ENCODE data around the gene ZNF664.

ZNF664 gene

DNA sequence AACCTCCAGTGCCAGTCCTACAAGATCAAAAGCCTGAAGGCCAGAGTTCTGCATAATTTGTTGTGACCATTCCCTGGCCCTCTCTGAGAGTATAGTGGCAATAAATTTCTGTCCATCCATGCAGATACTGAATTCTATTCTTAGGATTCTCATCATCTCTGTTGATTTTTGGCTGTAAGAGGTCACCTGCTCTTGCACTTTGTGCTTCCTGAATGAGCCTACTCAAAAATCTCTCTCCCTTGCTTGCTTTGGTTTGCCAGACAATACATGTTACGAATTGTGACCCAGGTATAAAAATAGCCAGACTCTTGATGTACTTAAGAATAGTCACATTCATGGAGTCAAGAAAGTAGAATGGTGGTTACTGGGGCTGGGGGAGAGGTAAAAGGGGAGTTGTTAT lies 16.7 kb downstream of the ZNF664 start:
- no peak overlapping the region for H3K4me3 ChIP-seq (ENCODE audit: low read depth, low read length)
- no peak for DNase-seq (ENCODE audit: low read depth)
- TF ChIP-seq, protein P1, sequence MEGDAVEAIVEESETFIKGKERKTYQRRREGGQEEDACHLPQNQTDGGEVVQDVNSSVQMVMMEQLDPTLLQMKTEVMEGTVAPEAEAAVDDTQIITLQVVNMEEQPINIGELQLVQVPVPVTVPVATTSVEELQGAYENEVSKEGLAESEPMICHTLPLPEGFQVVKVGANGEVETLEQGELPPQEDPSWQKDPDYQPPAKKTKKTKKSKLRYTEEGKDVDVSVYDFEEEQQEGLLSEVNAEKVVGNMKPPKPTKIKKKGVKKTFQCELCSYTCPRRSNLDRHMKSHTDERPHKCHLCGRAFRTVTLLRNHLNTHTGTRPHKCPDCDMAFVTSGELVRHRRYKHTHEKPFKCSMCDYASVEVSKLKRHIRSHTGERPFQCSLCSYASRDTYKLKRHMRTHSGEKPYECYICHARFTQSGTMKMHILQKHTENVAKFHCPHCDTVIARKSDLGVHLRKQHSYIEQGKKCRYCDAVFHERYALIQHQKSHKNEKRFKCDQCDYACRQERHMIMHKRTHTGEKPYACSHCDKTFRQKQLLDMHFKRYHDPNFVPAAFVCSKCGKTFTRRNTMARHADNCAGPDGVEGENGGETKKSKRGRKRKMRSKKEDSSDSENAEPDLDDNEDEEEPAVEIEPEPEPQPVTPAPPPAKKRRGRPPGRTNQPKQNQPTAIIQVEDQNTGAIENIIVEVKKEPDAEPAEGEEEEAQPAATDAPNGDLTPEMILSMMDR (IDR thresholded peaks at IDR 0.05; ENCODE audit: control insufficient read depth, extremely low read depth, insufficient read depth) = no peak

- TF ChIP-seq, protein P1 (IDR thresholded peaks at IDR 0.05; ENCODE audit: control insufficient read depth, extremely low read depth, insufficient read depth) = no peak
- no peak for DNase-seq (ENCODE audit: low read depth)
- H3K4me3 ChIP-seq (ENCODE audit: low read depth, low read length) = no peak overlapping the region
Observed at GRCh38 chr12:123990511-123990910, 17.5 kb downstream of the ZNF664 start.

DNA sequence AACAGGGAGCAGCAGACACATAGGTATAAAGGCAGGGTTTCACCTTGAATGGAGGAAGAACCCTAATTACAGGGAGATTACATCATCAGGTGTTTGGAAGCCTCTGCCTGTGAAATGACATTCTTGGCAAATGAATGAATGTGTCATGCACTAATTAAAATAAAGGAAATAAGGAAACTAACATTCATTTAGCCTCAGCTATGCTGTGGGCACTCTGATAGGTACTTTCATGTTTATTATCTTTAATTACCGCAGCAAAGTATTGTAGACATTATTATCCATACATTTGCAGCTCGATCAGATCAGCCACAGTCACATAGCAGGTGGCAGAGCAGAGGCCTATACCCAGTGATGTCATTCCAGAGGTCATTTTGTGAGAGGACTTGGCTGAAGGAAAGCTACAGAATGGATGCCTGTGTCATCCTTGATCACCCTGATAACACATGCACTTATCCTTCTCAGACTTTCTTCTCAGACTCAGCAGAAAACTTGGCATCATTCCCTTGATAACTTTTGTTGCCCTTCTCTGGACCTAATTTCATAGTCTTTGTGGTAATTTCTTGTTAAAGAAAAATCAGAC lies 18.4 kb downstream of the ZNF664 start:
- DNase-seq (ENCODE audit: low read depth) = peak; percentile 45
- H3K4me3 ChIP-seq (ENCODE audit: low read depth, low read length) = no peak overlapping the region
- TF ChIP-seq, protein P1 (IDR thresholded peaks at IDR 0.05; ENCODE audit: control insufficient read depth, extremely low read depth, insufficient read depth) = no peak

DNA sequence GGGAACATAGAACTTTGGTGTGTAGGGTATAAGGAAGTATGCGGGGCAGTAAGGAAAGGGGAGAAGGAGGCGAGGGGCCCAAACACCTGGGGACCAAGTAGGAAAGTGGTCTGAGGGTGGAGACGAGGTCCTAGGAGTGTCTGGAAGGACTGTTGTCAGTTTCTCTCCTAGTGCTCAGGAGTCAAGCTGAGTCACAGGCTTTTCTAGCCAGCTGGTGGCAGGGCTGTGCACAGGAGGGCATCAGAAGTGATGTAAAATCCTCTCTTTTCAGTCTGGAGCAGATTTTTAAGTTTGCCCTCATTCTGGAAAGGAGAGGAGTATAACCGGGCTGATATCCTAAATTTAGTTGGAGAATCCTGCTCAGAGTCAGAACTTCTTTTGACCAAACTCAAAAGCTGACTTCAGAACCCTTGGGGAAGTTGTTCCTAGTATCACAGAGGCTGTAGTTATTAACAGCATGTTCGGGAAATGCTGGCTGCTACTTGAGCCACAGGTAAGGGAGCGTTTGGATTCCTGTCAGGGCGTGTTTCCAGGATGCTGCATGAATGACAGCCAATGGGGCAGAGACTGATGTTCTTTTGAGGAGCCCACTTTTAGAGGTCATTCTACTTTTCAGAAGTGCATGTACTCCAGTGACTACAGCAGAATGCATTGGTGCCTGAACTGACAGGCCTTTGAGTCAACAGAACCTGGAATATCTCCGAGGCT lies 19.3 kb downstream of the ZNF664 start:
- no peak for DNase-seq (ENCODE audit: low read depth)
- TF ChIP-seq, protein P1 (IDR thresholded peaks at IDR 0.05; ENCODE audit: control insufficient read depth, extremely low read depth, insufficient read depth) = no peak
- H3K4me3 ChIP-seq (ENCODE audit: low read depth, low read length) = no peak overlapping the region

- TF ChIP-seq, protein P1 (IDR thresholded peaks at IDR 0.05; ENCODE audit: control insufficient read depth, extremely low read depth, insufficient read depth) = no peak
- DNase-seq (ENCODE audit: low read depth) = no peak
- no peak overlapping the region for H3K4me3 ChIP-seq (ENCODE audit: low read depth, low read length)
Observed at GRCh38 chr12:123995023-123995748, 22.2 kb downstream of the ZNF664 start.

DNA sequence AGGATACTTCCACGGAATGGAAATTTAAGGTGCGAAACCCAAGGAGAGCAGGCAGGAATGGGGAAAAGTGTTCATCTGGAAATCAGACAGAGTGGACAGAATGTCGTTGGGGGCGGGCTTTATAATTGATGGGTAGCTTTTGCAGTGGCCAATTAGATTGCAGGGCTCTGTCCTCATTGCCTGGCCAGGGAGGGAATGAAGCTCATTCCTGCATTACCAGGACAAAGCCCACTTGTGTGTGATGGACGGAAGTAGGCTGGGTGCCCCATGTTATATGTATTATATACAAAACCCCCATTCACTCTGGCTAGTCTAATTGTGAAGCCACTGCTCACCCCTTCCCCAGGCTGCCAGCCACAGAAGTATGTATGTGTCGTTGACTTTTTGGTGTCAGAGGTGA lies 23.6 kb downstream of the ZNF664 start:
- H3K4me3 ChIP-seq (ENCODE audit: low read depth, low read length) = no peak overlapping the region
- no peak for DNase-seq (ENCODE audit: low read depth)
- TF ChIP-seq, protein P1 (IDR thresholded peaks at IDR 0.05; ENCODE audit: control insufficient read depth, extremely low read depth, insufficient read depth) = no peak

Measured in LNCaP clone FGC (cell line).